Kidney capillary endothelial cell (primary cell): ENCODE data around the gene SPP1.
"Not testable (repeated sequence)": the region's sequence is repeated elsewhere in the genome, so short reads cannot be mapped to it uniquely, and the experiment has no call there.

Source experiments
- DNase-seq: peaks from one replicate; pipeline ENCODE4 v3.0.0-alpha.2; 2018; ENCODE audit warnings: low spot score

The SPP1 gene

DNA sequence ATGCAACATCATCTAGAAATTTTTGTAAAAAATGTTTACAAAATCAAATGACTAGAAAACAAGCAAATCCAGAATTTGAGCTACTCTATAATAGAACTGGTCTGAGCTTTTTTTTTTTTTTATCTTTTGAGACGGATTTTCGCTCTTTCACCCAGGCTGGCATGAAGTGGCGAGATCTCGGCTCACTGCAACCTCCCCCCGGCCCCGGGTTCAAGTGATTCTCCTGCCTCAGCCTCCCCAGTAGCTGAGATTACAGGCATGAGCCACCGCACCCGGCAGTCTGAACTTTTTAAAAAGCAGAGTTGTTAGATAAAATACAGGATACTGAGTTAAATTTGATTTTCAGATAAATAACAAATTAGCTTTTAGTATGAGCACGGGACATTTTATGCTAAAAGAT lies 11.0 kb downstream of the SPP1 start:
- no peak for DNase-seq

DNA sequence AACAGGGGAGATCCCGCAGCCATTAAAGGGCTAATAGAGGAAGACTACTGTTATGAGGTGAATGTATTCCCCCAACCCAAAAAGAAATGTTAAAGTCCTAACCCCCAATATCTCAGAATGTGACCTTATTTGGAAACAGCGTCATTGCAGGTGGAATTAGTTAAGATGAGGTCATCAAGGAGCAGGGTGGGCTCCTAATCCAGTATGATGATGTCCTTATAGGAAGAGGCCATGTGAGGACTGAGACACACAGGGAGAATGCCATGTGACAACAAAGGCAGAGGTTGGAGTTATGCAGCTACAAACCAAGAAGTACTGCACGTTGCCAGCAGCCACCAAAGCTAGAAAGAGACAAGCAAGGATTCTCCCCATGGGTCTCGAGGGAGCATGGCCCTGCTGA lies 14.3 kb downstream of the SPP1 start:
- no peak for DNase-seq

DNA sequence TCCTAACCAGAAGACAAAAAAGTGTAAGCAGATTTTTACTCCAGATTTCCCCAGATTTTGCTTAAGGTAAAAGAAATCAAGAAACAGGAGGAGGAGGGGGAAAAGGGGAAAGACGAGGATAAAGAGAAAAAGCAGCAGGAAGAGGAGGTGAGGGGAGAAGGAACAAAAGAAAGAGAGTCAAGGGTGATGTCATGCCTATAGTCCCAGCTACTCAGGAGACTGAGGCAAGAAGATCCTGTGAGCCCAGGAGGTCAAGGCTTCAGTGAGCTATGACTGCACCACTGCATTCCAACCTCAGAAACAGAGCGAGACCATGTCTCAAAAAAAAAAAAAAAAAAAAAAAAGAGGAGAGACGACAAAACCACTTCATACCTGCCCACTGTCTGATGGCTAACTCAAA lies 19.9 kb downstream of the SPP1 start:
- DNase-seq = no peak

DNA sequence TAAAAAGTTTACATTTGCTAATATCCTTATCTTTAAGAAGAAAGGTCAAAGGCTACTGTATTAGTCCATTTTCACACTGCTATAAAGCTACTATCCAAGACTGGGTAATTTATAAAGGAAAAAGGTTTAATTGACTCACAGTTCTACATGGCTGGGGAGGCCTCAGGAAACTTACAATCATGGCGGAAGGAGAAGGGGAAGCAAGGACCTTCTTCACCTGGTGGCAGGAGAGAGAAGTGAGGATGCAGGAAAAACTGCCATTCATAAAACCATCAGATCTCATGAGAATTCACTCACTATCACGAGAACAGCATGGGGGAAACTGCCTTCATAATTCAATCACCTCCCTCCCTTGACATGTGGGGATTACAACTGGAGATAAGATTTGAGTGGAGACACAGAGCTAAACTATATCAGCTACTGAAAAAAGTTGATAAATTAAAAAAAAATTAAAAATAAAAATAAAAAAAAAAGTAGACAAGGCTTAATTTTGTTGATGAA lies 23.7 kb downstream of the SPP1 start:
- DNase-seq = not testable (repeated sequence)

DNA sequence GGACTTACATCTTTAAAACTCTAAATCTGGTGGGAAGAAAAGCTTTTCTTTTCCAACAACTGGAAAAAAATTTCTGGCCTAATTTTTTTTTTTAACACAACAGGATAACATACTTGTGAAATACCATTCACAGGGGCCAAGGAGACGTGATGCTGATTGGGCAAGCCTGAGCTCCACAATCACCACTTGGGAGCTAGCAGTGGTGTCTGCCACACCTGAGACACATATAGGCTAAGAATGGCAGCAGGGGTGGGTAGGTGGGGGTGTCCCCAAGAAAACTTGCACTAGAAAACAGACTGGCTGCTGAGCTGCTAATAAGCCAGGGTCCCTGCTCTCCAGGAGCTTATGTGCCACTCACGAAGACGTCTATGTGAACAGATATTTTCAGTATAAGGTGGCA lies 26.4 kb downstream of the SPP1 start:
- no peak for DNase-seq

DNA sequence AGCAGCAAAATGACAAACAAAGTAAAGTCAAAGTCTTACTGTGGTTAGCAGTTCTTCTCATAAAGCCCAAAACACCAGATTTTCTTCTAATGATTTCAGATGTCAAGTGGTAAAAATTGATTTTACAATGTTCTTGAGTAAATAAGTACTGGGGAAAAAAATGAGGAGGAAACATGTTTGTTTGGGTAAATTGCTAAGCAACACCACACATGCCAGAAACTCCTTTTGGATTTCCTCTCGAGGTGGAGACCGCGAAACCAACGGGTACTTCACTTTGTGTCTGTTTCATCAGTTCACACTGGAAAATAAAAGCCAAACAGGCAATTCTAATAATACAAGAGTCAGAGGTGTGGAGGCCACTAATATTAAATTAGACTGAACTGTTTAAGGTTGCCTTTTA lies 27.3 kb downstream of the SPP1 start:
- no peak for DNase-seq

DNA sequence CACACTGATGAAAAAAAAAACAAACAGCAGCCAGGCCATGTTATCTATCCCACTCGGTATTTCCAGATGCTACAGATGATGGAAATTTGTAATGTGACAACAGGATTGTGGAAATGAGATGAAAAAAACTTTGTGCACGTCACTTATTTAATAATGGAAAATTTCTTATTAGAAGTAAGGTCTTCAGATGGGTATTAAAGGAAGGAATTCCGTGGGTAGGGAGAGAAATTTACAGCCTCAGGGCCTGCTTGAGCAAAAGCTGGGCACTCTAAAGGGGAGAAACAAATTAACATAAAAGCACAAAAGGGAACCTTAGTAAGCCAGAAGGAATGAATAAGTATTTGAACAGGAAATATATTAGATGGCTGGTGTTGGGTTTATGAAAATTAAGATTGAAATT lies 27.7 kb downstream of the SPP1 start:
- no peak for DNase-seq

DNA sequence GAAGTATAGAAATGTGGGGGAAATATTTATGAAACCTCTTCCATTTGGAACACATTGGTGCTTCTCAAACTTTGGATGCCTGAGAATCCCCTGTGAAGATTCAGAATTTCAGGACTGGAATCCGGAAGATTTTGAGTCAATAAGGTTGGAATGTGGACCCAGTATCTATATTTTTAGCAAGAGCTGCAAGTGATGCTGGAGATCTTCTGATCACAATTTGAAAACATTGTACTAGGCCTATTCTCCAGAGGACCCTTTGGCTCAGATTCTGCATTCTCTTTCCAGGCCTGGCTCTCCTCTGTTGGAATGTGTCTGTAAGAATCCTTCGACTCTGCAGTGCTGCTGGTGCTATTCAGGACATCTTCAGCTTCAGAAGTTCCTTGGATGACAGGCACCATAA lies 29.6 kb downstream of the SPP1 start:
- no peak for DNase-seq

DNA sequence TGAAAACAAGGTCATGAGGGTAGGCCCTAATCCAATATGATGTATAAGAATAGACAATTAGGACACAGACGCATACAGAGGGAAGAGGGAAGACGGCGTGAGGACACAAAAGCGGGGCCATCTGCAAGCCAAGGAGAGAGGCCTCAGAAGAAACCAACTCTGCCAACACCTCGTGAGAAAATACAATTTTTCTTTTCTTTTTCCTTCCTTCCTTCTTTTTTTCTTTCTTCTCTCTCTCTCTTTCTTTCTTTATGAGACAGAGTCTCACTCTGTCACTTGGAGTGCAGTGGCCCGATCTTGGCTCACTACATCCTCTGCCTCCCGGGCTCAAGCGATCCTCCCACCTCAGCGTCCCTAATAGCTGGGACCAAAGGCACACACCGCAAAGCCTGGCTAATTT lies 30.4 kb downstream of the SPP1 start:
- no peak for DNase-seq

DNA sequence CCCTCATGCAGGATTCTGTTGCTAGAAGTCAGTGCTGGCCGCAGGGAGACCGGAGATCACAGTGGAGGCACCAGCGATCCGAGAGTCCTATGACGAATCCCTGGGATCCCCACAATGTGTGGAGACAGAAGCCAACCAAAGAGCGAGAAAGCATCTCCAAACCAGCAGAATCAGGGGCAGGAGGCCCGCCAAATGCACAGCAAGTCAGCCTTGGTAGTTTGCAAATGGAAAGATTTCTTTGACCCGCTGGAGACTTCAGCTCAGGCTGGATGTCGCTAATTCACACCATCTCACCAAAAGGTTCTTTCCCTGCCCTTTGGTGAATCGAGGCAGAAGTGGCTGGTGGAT lies 31.4 kb downstream of the SPP1 start:
- DNase-seq = no peak

DNA sequence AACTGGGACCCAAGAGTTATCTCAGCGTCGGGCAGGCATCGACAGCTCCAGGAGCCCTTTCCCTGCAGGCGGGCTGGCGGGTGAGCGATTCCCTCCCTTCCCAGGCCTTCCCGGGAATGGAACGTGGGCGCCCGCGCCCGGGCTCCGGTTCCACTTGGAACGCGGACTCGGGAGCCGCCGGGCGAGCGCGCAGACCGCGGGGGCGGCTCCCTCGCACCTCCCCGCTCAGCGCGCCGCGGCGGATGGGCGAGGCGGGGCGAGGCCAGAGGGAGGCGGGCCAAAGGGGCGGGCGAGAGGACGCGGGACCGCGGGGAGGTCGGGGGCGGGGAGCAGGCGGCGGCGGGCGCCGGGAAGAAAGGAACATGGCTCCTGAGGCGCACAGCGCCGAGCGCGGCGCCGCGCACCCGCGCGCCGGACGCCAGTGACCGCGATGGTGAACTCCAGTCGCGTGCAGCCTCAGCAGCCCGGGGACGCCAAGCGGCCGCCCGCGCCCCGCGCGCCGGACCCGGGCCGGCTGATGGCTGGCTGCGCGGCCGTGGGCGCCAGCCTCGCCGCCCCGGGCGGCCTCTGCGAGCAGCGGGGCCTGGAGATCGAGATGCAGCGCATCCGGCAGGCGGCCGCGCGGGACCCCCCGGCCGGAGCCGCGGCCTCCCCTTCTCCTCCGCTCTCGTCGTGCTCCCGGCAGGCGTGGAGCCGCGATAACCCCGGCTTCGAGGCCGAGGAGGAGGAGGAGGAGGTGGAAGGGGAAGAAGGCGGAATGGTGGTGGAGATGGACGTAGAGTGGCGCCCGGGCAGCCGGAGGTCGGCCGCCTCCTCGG lies 32.0 kb downstream of the SPP1 start, which contains the start of gene PKD2:
Gene PKD2, plus strand, starts transcription at position 332 of the 818 bp plus-strand sequence. Its CDS starts 99 bp downstream, at position 431.
- DNase-seq = peak; percentile 42

DNA sequence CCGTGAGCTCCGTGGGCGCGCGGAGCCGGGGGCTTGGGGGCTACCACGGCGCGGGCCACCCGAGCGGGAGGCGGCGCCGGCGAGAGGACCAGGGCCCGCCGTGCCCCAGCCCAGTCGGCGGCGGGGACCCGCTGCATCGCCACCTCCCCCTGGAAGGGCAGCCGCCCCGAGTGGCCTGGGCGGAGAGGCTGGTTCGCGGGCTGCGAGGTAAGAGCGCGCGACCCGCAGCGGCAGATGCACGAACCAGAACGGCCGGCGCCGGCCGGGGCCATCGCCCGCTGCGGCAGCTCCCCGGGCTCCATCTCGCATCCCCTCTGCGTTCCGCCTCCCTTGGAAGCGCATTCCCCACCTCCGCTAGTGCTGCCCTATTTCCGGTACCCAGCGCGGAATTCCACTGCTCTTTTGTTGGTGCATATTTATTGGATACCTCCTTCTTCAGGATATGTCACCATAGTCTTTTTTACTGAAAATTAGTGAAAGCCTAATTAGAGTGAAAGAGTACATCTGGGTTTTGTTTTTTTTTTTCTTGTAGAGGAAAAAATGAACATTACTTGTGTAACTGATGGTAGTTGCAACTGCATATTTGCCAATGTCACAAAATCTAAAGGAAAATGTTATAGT lies 32.7 kb downstream of the SPP1 start:
- peak; percentile 47 for DNase-seq

DNA sequence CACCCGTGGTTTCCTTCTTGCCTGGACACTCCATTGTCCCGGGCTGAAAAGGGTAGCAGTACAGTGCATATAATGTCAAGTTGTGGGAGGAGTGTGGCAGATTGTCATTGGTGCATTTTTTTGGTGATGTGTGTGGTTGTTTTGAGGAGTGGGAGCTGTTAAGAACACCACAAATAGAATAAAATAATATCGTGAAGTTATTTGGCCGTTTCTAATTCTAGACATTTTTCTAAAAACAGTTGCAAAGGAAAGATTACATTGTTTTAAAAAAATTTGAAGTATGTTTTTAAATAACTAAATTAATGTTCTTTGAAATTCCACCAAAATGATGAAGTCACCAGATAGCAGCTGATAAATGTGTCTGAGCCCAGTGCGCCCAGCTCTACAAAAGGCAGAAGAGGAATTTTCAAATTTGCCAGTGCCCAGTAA lies 33.2 kb downstream of the SPP1 start:
- DNase-seq = peak; percentile 24

DNA sequence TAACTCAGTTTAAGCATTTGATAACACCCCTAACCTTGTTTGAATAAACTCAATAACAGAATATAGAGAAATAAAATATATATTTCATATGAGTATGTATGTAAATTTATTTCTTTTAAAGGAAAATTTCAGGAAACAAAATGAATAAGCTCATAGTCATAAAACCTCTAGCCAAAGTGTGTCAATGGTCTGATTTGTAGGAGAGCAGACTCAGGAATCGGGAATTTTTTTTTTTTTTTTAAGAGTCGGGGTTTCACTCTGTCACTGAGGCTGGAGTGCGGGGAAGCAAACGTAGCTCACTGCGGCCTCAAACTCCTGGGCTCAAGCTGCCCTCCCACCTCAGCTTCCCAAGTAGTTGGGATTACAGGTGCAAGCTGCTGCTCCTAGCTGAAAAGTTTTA lies 34.4 kb downstream of the SPP1 start:
- no peak for DNase-seq

DNA sequence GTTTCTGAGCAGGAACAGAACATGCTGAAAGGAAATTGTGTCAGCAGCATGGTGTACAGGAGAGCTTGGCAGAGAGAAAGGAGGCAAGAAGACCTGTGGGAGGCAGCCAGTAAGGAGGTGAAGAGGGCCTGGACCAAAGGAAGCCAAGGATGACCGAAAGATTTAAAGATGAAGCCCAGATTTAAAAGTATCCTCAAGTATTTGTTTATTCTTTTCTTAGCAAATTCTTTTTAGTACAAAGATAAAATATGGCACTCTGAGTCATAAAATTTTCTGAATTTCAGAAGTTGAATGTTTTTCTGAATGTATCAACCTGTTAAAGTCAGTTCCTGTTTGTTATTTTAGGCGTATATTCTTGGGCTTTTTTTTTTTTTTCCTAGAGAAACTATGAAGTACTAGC lies 35.5 kb downstream of the SPP1 start:
- no peak for DNase-seq

DNA sequence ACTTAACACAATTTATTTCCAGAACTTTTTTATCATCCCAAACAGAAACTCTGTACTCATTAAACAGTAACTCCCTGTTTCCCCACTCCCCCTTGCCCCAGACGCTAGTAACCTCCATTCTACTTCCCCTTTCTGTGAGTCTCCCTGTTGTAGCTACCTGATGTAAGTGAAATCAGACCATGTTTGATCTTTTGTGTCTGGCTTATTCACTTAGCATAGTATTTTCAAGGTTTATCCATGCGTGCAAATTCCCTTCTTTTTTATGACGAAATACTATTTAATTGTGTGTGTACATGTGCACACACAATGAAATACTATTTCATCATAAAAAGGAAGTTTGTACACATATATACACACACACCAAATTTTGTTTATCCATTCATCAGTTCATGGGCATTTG lies 37.1 kb downstream of the SPP1 start:
- DNase-seq = no peak

DNA sequence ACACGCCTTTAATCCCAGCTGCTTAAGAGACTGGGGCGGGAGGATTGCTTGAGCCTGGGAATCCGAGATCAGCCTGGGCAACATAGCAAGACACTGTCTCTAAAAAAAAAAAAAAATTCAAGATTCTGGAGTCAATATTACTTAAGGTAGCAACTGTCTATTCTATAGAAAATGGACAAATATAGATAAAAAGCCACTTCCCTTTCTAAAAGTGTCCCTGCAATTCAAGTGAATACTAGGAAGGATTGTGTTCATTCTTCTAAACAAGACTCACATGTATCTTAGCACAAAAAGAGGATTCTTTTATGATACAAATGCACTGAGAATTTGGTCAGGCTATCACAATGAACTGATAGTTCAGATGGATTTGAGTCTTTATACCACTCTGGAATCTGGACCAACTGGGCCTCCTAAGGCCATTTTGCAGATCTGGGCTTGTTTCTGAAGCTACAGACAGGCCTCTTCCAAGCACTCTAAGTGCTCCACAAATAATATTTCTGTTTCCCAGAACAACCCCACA lies 38.9 kb downstream of the SPP1 start:
- DNase-seq = no peak

DNA sequence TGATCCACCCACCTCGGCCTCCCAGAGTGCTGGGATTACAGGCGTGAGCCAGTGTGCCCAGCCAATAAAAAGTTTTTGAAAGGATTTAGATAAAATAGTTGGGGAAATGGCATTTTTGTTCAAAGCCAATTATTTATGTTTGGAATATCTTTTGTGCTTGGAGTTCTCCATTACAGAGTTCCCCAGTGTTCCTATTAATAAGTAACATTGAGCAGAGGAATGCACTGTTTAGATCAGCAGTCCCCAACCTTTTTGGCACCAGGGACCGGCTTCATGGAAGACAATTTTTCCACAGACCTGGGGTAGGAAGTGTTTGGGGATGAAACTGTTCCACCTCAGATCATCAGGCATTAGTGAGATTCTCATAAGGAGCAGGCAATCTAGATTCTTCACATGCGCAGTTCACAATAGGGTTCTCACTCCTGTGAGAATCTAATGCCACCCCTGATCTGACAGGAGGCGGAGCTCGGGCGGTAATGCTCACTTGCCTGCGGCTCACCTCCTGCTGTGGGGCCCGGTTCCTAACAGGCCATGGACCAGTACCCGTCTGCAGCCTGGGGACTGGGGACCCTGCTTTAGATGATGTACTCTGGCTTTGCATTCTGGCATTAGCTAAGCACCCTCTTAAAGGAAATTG lies 40.3 kb downstream of the SPP1 start:
- DNase-seq = no peak

DNA sequence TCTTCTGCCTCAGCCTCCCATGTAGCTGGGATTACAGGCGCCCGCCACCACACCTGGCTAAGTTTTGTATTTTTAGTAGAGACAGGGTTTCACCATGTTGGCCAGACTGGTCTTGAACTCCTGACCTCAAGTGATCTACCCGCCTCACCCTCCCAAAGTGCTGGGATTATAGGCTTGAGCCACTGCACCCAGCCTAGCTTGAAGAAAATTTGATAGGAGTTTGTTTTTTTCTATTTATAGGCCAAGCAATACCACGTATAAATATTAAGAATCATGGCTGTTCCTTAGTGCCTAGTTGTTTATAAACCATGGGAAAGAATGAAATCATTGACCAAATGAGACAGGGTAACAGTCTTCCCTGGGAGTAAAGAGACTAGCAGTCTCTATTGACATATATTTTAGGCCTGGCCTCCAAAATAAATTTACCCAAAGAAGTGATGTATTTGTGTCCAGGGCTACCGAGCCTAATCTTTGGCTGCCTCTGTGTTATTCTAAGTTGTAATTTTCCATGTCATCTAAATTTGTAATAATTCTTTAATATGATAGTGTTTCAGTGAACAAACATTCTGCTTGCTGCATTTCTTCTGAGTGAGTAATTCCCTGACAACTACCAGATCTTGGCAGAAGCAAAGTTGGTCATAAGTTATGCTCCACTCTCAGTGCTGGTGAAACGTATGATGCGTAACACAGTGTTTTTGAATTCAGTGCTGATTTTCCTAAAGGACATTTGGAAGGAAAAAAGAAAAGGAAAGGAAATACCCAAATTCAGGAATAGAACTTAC lies 42.2 kb downstream of the SPP1 start:
- DNase-seq = peak; percentile 50

DNA sequence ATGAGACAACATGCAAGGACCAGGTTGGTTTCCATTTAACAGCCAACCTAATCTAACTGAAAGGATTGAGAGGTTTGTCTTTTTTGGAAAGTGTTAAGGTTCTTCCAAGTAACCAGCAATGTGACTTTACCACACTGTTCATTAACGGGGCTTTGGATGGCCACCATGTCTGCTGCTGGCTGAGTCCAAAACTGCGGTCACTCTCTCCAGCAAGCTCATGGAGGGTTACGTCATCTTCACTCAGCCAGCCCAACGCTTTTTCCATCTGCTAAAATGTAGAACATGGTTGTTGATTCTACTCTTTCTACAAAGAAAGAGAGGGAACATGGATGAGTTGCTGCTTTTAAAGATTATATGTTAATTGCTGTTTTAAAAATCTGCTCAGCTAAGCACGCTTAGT lies 43.0 kb downstream of the SPP1 start:
- no peak for DNase-seq

DNA sequence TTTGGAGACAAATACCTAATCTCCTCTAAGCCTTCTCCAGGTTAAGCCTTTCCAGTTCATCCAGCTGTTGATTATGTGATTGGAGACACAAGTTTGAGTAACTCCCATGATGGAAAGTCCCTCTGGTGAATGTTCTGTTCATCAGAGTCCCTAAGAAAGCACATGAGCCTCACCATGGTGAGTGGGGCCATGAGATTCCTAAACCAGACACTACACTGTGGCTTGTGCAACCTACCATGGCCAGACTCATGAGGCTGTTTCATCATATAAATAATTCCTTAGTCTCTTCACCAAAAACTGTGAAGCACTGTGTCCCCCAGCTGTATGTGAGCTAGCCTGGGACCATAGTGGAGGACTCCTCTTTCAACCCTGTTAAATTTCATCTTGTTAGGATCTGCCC lies 46.3 kb downstream of the SPP1 start:
- no peak for DNase-seq

DNA sequence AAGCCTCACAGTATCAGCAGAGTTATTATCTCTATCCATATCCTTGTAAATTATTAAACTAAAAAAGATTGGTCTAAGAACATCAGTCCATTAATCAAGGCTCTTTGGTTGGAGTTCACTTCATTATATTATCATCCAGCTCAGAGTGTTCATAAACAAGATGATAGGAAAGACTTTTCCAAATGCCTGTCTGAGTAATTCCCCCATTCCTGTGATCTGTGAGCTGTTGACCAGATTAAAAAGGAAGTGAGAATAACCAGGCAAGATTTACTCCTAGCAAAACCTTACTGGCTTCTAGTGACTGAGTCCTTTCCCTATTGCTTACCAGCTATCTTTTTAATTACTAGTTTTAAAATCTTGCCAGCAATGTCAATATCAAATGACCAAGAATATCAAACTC lies 46.8 kb downstream of the SPP1 start:
- no peak for DNase-seq
